Measurements from ENCODE around the gene TAMALIN.
"Not testable (repeated sequence)": the region's sequence is repeated elsewhere in the genome, so short reads cannot be mapped to it uniquely, and the experiment has no call there.

Gene TAMALIN

GRCh38 chr12:52006726-52007157, at the start of gene TAMALIN:
Gene TAMALIN (plus strand): TSS chr12:52006946. CDS start chr12:52007020, 74 bp downstream.
- DNase-seq, result peak; percentile 65

- no peak for DNase-seq
Measured at GRCh38 chr12:51958542-51958941, 48.2 kb upstream of the TAMALIN start.

- DNase-seq, result no peak
Measured at GRCh38 chr12:51959211-51959610, 47.5 kb upstream of the TAMALIN start.

GRCh38 chr12:51959921-51960320, 46.8 kb upstream of the TAMALIN start:
- DNase-seq, result no peak

- DNase-seq, result no peak
Measured at GRCh38 chr12:51960488-51960887, 46.3 kb upstream of the TAMALIN start.

- DNase-seq, result no peak
Measured at GRCh38 chr12:51960890-51961289, 45.9 kb upstream of the TAMALIN start.

GRCh38 chr12:51961834-51962233, 44.9 kb upstream of the TAMALIN start:
- no peak for DNase-seq

GRCh38 chr12:51962737-51963136, 44.0 kb upstream of the TAMALIN start:
- no peak for DNase-seq

- DNase-seq, result no peak
Measured at GRCh38 chr12:51963477-51963876, 43.3 kb upstream of the TAMALIN start.

- no peak for DNase-seq
Measured at GRCh38 chr12:51969643-51970042, 37.1 kb upstream of the TAMALIN start.

GRCh38 chr12:51970904-51971646, 35.7 kb upstream of the TAMALIN start:
- DNase-seq, result no peak

- no peak for DNase-seq
Measured at GRCh38 chr12:51971679-51972421, 34.9 kb upstream of the TAMALIN start.

GRCh38 chr12:51972422-51972812, 34.3 kb upstream of the TAMALIN start:
- no peak for DNase-seq

GRCh38 chr12:51972849-51973273, 33.9 kb upstream of the TAMALIN start:
- no peak for DNase-seq

- no peak for DNase-seq
Measured at GRCh38 chr12:51973560-51973959, 33.2 kb upstream of the TAMALIN start.

GRCh38 chr12:51974646-51975045, 32.1 kb upstream of the TAMALIN start:
- DNase-seq, result no peak

- DNase-seq, result no peak
Measured at GRCh38 chr12:51975196-51975595, 31.6 kb upstream of the TAMALIN start.

GRCh38 chr12:51976376-51977160, 30.2 kb upstream of the TAMALIN start:
- DNase-seq, result no peak

- DNase-seq, result no peak
Measured at GRCh38 chr12:51977320-51977753, 29.4 kb upstream of the TAMALIN start.

GRCh38 chr12:51979306-51979705, 27.4 kb upstream of the TAMALIN start:
- not testable (repeated sequence) for DNase-seq

- peak; percentile 58 for DNase-seq
Measured at GRCh38 chr12:51980051-51980808, 26.5 kb upstream of the TAMALIN start.

- no peak for DNase-seq
Measured at GRCh38 chr12:51980809-51981127, 26.0 kb upstream of the TAMALIN start.

- no peak for DNase-seq
Measured at GRCh38 chr12:51984657-51985056, 22.1 kb upstream of the TAMALIN start.
